Panc1 (cell line): Measurements from ENCODE around the gene COL6A5.

ENCODE experiments used
- CTCF ChIP-seq: fragments of 450-650 bp; IDR thresholded peaks from 2 replicates; pipeline ENCODE4 v1.5.1; 2017; ENCODE audit warnings: mild to moderate bottlenecking
- POLR2AphosphoS5 ChIP-seq: IDR thresholded peaks from 2 replicates; pipeline ENCODE4 v1.6.1; 2012; ENCODE audit warnings: mild to moderate bottlenecking, low read depth, low read length, moderate library complexity

- TF ChIP-seq CTCF (no peak), POLR2AphosphoS5 (no peak)
Observed at GRCh38 chr3:130473416-130473815, 127.9 kb downstream of the COL6A5 start.
